SU-DHL-6 (cell line): ENCODE measurements around the gene NFE2.

Experiments
- EZH2phosphoT487 ChIP-seq: fragments of 200-600 bp; sonication (generic), shearing (Covaris generic); conservative IDR thresholded peaks from 2 replicates; pipeline ENCODE4 v1.6.1; 2018; ENCODE audit warnings: mild to moderate bottlenecking, antibody characterized with exemption, low read length, moderate library complexity, mixed read lengths
- TF ChIP-seq, protein P1 (sequence below): fragments of 200-600 bp; sonication (generic); IDR thresholded peaks from one replicate; pipeline ENCODE4 v1.5.1; 2017; ENCODE audit warnings: antibody characterized with exemption, mild to moderate bottlenecking, low read length, moderate library complexity; ENCODE audit not compliant: insufficient read depth, poor library complexity, severe bottlenecking

- TF ChIP-seq, protein P1, sequence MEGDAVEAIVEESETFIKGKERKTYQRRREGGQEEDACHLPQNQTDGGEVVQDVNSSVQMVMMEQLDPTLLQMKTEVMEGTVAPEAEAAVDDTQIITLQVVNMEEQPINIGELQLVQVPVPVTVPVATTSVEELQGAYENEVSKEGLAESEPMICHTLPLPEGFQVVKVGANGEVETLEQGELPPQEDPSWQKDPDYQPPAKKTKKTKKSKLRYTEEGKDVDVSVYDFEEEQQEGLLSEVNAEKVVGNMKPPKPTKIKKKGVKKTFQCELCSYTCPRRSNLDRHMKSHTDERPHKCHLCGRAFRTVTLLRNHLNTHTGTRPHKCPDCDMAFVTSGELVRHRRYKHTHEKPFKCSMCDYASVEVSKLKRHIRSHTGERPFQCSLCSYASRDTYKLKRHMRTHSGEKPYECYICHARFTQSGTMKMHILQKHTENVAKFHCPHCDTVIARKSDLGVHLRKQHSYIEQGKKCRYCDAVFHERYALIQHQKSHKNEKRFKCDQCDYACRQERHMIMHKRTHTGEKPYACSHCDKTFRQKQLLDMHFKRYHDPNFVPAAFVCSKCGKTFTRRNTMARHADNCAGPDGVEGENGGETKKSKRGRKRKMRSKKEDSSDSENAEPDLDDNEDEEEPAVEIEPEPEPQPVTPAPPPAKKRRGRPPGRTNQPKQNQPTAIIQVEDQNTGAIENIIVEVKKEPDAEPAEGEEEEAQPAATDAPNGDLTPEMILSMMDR, result no peak
- TF ChIP-seq EZH2phosphoT487, result no peak
Observed at GRCh38 chr12:54259194-54260011, 41.4 kb downstream of the NFE2 start.
